Measurements from ENCODE around the gene SETD5. TPM values are rescaled to one million over a fixed set of nuclear protein-coding genes. Genes with fewer than 3 reads are reported as not detected.

The SETD5 gene
- total and polyA plus RNA-seq, 2 of the 8 experiments (the other 6 are each of a cell fraction or from before 2014, with no cell fraction given), result 108 to 234 TPM

DNA sequence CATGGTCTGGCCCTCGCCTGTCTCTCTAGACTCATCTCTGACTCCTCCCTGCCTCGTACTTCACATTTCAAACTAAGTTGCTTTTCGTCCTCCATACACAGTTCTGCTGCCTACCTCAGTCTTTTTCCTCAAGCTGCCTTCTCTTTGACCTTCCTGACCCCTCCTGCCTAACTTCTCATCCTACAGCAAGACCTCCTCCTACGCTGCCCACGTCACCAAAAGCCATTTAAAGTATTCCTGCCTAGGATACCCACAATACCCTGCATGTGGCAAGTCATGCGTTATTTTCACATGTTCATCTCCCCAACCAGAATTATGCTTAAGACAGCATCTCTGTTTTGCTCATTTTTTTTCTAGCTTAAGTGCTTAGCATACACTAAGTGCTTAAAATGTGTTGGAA lies 99.5 kb downstream of the SETD5 start (continued):
- TF ChIP-seq, protein P1, sequence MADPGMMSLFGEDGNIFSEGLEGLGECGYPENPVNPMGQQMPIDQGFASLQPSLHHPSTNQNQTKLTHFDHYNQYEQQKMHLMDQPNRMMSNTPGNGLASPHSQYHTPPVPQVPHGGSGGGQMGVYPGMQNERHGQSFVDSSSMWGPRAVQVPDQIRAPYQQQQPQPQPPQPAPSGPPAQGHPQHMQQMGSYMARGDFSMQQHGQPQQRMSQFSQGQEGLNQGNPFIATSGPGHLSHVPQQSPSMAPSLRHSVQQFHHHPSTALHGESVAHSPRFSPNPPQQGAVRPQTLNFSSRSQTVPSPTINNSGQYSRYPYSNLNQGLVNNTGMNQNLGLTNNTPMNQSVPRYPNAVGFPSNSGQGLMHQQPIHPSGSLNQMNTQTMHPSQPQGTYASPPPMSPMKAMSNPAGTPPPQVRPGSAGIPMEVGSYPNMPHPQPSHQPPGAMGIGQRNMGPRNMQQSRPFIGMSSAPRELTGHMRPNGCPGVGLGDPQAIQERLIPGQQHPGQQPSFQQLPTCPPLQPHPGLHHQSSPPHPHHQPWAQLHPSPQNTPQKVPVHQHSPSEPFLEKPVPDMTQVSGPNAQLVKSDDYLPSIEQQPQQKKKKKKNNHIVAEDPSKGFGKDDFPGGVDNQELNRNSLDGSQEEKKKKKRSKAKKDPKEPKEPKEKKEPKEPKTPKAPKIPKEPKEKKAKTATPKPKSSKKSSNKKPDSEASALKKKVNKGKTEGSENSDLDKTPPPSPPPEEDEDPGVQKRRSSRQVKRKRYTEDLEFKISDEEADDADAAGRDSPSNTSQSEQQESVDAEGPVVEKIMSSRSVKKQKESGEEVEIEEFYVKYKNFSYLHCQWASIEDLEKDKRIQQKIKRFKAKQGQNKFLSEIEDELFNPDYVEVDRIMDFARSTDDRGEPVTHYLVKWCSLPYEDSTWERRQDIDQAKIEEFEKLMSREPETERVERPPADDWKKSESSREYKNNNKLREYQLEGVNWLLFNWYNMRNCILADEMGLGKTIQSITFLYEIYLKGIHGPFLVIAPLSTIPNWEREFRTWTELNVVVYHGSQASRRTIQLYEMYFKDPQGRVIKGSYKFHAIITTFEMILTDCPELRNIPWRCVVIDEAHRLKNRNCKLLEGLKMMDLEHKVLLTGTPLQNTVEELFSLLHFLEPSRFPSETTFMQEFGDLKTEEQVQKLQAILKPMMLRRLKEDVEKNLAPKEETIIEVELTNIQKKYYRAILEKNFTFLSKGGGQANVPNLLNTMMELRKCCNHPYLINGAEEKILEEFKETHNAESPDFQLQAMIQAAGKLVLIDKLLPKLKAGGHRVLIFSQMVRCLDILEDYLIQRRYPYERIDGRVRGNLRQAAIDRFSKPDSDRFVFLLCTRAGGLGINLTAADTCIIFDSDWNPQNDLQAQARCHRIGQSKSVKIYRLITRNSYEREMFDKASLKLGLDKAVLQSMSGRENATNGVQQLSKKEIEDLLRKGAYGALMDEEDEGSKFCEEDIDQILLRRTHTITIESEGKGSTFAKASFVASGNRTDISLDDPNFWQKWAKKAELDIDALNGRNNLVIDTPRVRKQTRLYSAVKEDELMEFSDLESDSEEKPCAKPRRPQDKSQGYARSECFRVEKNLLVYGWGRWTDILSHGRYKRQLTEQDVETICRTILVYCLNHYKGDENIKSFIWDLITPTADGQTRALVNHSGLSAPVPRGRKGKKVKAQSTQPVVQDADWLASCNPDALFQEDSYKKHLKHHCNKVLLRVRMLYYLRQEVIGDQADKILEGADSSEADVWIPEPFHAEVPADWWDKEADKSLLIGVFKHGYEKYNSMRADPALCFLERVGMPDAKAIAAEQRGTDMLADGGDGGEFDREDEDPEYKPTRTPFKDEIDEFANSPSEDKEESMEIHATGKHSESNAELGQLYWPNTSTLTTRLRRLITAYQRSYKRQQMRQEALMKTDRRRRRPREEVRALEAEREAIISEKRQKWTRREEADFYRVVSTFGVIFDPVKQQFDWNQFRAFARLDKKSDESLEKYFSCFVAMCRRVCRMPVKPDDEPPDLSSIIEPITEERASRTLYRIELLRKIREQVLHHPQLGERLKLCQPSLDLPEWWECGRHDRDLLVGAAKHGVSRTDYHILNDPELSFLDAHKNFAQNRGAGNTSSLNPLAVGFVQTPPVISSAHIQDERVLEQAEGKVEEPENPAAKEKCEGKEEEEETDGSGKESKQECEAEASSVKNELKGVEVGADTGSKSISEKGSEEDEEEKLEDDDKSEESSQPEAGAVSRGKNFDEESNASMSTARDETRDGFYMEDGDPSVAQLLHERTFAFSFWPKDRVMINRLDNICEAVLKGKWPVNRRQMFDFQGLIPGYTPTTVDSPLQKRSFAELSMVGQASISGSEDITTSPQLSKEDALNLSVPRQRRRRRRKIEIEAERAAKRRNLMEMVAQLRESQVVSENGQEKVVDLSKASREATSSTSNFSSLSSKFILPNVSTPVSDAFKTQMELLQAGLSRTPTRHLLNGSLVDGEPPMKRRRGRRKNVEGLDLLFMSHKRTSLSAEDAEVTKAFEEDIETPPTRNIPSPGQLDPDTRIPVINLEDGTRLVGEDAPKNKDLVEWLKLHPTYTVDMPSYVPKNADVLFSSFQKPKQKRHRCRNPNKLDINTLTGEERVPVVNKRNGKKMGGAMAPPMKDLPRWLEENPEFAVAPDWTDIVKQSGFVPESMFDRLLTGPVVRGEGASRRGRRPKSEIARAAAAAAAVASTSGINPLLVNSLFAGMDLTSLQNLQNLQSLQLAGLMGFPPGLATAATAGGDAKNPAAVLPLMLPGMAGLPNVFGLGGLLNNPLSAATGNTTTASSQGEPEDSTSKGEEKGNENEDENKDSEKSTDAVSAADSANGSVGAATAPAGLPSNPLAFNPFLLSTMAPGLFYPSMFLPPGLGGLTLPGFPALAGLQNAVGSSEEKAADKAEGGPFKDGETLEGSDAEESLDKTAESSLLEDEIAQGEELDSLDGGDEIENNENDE (IDR thresholded peaks at IDR 0.05; ENCODE audit: insufficient replicate concordance, low read length), result no peak
- no peak for TF ChIP-seq SUZ12 (IDR thresholded peaks at IDR 0.05; ENCODE audit: low read length)
- TF ChIP-seq EGR1 (IDR thresholded peaks at IDR 0.05; ENCODE audit: borderline replicate concordance, low read depth, low read length), result no peak
- no peak for TF ChIP-seq BACH1 (IDR thresholded peaks at IDR 0.05; ENCODE audit: low read length)
- no peak for TF ChIP-seq TEAD4 (IDR thresholded peaks at IDR 0.05; ENCODE audit: low read depth, low read length)
- TF ChIP-seq SRF (IDR thresholded peaks at IDR 0.05; ENCODE audit: low read depth, low read length), result no peak
- TF ChIP-seq, protein P2, sequence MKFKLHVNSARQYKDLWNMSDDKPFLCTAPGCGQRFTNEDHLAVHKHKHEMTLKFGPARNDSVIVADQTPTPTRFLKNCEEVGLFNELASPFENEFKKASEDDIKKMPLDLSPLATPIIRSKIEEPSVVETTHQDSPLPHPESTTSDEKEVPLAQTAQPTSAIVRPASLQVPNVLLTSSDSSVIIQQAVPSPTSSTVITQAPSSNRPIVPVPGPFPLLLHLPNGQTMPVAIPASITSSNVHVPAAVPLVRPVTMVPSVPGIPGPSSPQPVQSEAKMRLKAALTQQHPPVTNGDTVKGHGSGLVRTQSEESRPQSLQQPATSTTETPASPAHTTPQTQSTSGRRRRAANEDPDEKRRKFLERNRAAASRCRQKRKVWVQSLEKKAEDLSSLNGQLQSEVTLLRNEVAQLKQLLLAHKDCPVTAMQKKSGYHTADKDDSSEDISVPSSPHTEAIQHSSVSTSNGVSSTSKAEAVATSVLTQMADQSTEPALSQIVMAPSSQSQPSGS (IDR thresholded peaks at IDR 0.05; ENCODE audit: low read length), result no peak
- no peak for TF ChIP-seq PHF8 (conservative IDR thresholded peaks at IDR 0.05; ENCODE audit: low read depth, low read length)
- no peak for TF ChIP-seq KDM4A (IDR thresholded peaks at IDR 0.05; ENCODE audit: low read depth, low read length, severe bottlenecking)
- no peak for TF ChIP-seq SP2 (IDR thresholded peaks at IDR 0.05; ENCODE audit: low read length)

Data from H1 (cell line).